Measurements from ENCODE around the gene SAMD14. TPM values are rescaled to one million over a fixed set of nuclear protein-coding genes. Genes with fewer than 3 reads are reported as not detected.
A peak's percentile ranks its signal among the peaks of the same experiment; 100 is the strongest.

SAMD14 gene
- total RNA-seq, 6 donors from 2014 or later, result 0.49 to 16.8 (median 5.6) TPM

DNA sequence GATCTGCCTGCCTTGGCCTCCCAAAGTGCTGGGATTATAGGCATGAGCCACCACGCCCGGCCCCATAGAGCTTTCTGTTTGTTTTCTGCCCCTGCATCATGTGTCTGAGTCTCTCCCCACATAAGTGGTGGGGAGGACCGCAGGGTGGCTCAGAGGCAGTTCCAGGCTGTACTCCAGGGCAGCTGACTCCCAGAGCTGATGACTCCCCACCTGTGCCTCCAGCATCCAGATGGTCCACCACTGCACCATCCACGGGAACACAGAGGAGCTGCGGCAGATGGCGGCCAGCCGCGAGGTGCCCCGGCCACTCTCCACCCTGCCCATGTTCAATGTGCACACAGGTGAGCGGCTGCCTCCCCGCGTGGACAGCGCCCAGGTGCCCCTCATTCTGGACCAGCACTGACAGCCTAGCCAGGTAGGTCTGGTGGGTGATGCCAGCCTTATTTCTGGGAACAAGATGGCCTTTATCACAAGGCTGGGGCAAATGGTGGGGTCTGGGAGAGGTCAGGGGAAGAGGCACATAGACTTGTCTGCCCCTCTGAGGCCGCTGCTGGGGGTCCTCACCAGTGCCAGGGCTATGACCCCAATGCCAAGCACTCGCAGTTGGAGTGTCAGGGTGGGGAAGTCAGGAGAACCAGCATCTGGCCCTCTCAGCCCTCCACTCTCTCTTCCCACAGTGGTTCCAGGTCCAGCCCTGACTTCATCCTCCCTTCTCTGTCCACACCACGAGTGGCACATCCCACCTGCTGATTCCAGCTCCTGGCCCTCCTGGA lies 45.3 kb upstream of the SAMD14 start:
- H3K4me1 ChIP-seq, result peaks cover 12 to 27% (median 15%) of the 10 kb centered on the region in 4 donors
- TF ChIP-seq POLR2A (IDR thresholded peaks at IDR 0.05), result no peak
- H3K27ac ChIP-seq, result peak overlapping the region in 1 of 4 donors; percentile 6

DNA sequence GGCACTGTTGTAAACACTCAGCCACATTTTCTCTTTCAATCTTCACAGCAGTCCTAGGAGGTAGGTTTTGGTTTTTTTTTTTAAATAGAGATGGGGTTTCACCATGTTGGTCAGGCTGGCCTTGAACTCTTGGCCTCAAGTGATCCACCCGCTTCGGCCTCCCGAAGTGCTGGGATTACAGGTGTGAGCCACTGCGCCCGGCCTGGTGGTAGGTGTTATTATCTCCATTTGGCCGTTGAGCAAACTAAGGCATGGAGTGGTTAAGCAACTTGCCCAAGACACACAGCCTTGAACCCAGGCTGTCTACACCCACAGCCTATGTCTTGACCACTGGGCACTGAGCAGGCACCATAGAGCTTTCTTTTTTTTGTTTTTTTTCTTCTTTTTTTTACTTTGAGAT lies 44.5 kb upstream of the SAMD14 start:
- Histone ChIP-seq H3K9me3 (no peaks in the 10 kb centered on the region), H3K36me3 (no peaks in the 10 kb centered on the region), H3K27ac (no peak overlapping the region), H3K4me3 (no peak overlapping the region), H3K4me1 (peaks cover 12 to 27% (median 15%) of the 10 kb centered on the region in 4 donors), H3K27me3 (no peaks in the 10 kb centered on the region)
- DNase-seq, result no peak
- TF ChIP-seq POLR2AphosphoS5 (IDR thresholded peaks at IDR 0.05) (no peak), POLR2A (IDR thresholded peaks at IDR 0.05) (no peak), EP300 (IDR thresholded peaks at IDR 0.05) (no peak)
- TF ChIP-seq, protein P1, sequence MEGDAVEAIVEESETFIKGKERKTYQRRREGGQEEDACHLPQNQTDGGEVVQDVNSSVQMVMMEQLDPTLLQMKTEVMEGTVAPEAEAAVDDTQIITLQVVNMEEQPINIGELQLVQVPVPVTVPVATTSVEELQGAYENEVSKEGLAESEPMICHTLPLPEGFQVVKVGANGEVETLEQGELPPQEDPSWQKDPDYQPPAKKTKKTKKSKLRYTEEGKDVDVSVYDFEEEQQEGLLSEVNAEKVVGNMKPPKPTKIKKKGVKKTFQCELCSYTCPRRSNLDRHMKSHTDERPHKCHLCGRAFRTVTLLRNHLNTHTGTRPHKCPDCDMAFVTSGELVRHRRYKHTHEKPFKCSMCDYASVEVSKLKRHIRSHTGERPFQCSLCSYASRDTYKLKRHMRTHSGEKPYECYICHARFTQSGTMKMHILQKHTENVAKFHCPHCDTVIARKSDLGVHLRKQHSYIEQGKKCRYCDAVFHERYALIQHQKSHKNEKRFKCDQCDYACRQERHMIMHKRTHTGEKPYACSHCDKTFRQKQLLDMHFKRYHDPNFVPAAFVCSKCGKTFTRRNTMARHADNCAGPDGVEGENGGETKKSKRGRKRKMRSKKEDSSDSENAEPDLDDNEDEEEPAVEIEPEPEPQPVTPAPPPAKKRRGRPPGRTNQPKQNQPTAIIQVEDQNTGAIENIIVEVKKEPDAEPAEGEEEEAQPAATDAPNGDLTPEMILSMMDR (IDR thresholded peaks at IDR 0.05), result no peak
- ATAC-seq (ENCODE audit: low FRiP score in 2 of 2), result no peak
- WGBS, 2 donors, result 79 to 81% methylated on average over 6 of the region's 6 CpGs

More for the DNA sequence above, 45.3 kb upstream of the SAMD14 start:
- no peaks in the 10 kb centered on the region for H3K9me3 ChIP-seq
- H3K27me3 ChIP-seq, result no peaks in the 10 kb centered on the region
- peak in 1 of 2 donors; percentile 78 for DNase-seq
- ATAC-seq (ENCODE audit: low FRiP score in 2 of 2), result no peak
- no peaks in the 10 kb centered on the region for H3K36me3 ChIP-seq
- no peak overlapping the region for H3K4me3 ChIP-seq
- WGBS, 2 donors, result 75 to 90% methylated on average over 4 to 16 of the region's 16 CpGs

DNA sequence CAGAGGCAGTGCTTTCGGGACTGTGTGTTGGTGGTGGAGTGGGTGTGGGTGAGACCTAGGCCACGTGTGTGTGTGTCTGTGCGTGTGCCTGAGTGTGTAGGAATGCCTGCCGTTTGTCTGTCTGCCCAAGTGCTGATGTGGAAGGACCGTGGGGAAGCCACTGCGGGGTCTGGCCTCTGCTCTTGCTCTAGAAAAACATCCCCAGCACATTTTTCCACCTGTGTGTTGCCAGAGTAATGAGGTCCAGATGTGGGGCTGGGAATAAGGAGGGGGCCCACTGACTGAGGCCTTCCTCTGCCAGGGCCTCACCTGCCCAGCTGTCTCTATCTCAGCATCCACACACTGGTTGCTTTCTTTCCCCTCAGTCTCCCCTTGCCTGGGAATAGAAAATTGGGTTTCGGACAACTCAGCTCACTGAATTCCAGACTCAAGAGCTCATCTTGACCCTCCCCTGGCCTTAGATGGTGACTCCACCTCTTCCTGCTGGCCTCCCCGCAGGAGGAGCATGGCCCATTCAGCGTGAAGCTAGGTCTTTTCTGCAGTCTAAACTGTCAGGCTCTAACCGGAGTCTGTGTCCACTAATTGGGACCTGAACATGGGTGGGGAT lies 43.5 kb upstream of the SAMD14 start:
- TF ChIP-seq POLR2A (IDR thresholded peaks at IDR 0.05), result no peak
- TF ChIP-seq, protein P1 (IDR thresholded peaks at IDR 0.05), result no peak
- no peak for TF ChIP-seq EP300 (IDR thresholded peaks at IDR 0.05)
- peak in 1 of 2 donors; percentile 8 for TF ChIP-seq POLR2AphosphoS5 (IDR thresholded peaks at IDR 0.05)
- DNase-seq, result no peak
- peak overlapping the region; percentile 13 to 65 (median 54) for H3K27ac ChIP-seq
- ATAC-seq (ENCODE audit: low FRiP score in 2 of 2), result peak in 1 of 2 donors; percentile 70
- H3K4me1 ChIP-seq, result peaks cover 9 to 26% (median 10%) of the 10 kb centered on the region in 4 donors
- H3K36me3 ChIP-seq, result no peaks in the 10 kb centered on the region
- WGBS, 2 donors, result 55 to 61% methylated on average over 9 to 10 of the region's 10 CpGs
- no peaks in the 10 kb centered on the region for H3K27me3 ChIP-seq
- no peak overlapping the region for H3K4me3 ChIP-seq
- no peaks in the 10 kb centered on the region for H3K9me3 ChIP-seq

DNA sequence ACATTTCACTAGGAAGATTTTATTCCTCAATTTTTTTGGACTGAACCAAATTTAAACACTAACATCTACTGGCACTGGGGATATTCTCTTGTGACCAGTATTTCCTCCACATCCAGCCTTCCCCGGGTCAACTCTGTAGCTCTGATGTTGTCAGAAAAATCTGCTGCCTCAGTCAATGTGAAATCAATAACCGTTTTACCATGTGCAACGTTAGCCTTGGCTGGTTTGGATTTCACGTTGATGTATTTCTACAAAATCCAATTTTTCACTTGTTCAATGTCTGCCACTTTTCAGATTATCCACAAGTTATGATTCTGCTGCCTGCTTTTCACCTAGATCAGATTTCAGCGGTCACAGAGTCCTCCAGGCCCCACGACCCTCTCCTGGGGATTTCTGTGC lies 43.0 kb upstream of the SAMD14 start:
- no peaks in the 10 kb centered on the region for H3K9me3 ChIP-seq
- H3K27me3 ChIP-seq, result no peaks in the 10 kb centered on the region
- ATAC-seq (ENCODE audit: low FRiP score in 2 of 2), result no peak
- DNase-seq, result no peak
- TF ChIP-seq POLR2AphosphoS5 (IDR thresholded peaks at IDR 0.05), result no peak
- no peak for TF ChIP-seq POLR2A (IDR thresholded peaks at IDR 0.05)
- no peak for TF ChIP-seq EP300 (IDR thresholded peaks at IDR 0.05)
- TF ChIP-seq, protein P1 (IDR thresholded peaks at IDR 0.05), result no peak
- H3K4me1 ChIP-seq, result peaks cover 4 to 21% (median 5%) of the 10 kb centered on the region in 4 donors
- no peaks in the 10 kb centered on the region for H3K36me3 ChIP-seq
- H3K27ac ChIP-seq, result peak overlapping the region; percentile 13 to 65 (median 54)
- WGBS, 2 donors, result 74 to 78% methylated on average over 6 of the region's 6 CpGs
- no peak overlapping the region for H3K4me3 ChIP-seq

DNA sequence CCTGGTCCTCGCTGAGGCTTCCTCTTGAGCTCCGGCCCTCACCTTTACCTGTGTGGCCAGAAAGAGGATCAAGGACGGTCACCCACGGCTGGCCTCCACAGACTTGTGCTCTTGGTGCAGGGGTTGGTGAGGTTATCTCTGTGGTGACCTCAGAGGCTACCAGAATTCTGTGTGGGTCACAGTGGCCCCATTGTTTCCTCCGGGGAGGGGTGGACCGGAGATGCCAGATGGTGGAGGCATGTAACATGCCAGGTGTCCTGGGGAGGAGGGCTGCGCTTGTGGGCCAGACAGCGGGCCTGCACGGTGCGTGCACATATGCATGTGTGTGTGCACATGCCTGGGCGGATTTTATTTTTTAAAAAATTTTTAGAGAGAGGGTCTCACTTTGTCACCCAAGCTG lies 42.2 kb upstream of the SAMD14 start:
- Histone ChIP-seq H3K36me3 (no peaks in the 10 kb centered on the region), H3K4me1 (peaks cover 0 to 13% (median 0%) of the 10 kb centered on the region in 4 donors), H3K27me3 (no peaks in the 10 kb centered on the region), H3K9me3 (no peaks in the 10 kb centered on the region), H3K27ac (no peak overlapping the region), H3K4me3 (no peak overlapping the region)
- 95 to 97% methylated on average over 5 to 11 of the region's 11 CpGs for WGBS, 2 donors
- TF ChIP-seq EP300 (IDR thresholded peaks at IDR 0.05) (no peak), POLR2AphosphoS5 (IDR thresholded peaks at IDR 0.05) (no peak), POLR2A (IDR thresholded peaks at IDR 0.05) (no peak)
- TF ChIP-seq, protein P1 (IDR thresholded peaks at IDR 0.05), result no peak
- ATAC-seq (ENCODE audit: low FRiP score in 2 of 2) (no peak), DNase-seq (peak in 1 of 2 donors; percentile 50)

Measured in upper lobe of left lung (tissue), 6 donors.